Loucy (cell line): ENCODE data around the gene TBC1D3D.
"Not testable (repeated sequence)": the region's sequence is repeated elsewhere in the genome, so short reads cannot be mapped to it uniquely, and the experiment has no call there.

ENCODE experiments used
- CTCF ChIP-seq: fragments of 200-600 bp; sonication (generic); conservative IDR thresholded peaks from 2 replicates; pipeline ENCODE4 v1.5.1; 2014; ENCODE audit warnings: mild to moderate bottlenecking, antibody characterized with exemption, low read length
- EZH2phosphoT487 ChIP-seq: fragments of 200-600 bp; IDR thresholded peaks from 2 replicates; pipeline ENCODE4 v1.6.1; 2018; ENCODE audit warnings: antibody characterized with exemption, mild to moderate bottlenecking, moderate library complexity, borderline replicate concordance

DNA sequence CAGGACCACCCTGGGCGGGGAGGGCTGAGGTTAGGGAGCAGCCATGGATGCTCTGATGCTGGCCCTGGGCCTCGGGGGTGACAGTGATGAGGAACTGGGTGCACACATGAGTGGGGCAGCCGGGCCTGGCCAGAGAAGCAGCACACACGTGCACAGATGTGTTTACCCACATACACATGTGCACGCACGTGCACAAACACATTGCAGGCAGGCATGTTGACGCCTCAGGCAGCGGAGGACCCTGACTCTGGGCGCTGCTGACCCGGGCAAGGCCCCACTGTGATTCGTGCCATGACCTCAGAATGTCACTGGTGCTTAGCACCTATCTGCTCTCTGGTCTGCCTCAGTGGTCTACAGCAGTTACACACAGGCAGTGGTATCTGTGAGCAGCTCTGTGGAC is at the start of gene TBC1D3D:
- TF ChIP-seq CTCF, EZH2phosphoT487: not testable (repeated sequence)
